Erythroblast (primary cell): ENCODE measurements around the gene GLDC.

ENCODE experiments used
- GATA1 ChIP-seq: IDR thresholded peaks from 2 replicates; pipeline ENCODE4 v1.6.1; 2011; ENCODE audit warnings: low read depth, mild to moderate bottlenecking, control low read depth, low read length, moderate library complexity
- POLR2A ChIP-seq: IDR thresholded peaks from 2 replicates; pipeline ENCODE4 v1.6.1; 2011; ENCODE audit warnings: mild to moderate bottlenecking, low read length

- TF ChIP-seq POLR2A (no peak), GATA1 (no peak)
Observed at GRCh38 chr9:6584881-6585597, 60.5 kb downstream of the GLDC start.
